ENCODE data around the gene SLC25A21.
"Not testable (repeated sequence)": the region's sequence is repeated elsewhere in the genome, so short reads cannot be mapped to it uniquely, and the experiment has no call there.

SLC25A21 gene

GRCh38 chr14:36935976-36936678, 236.3 kb downstream of the SLC25A21 start:
- no peak for DNase-seq

GRCh38 chr14:36934304-36934703, 238.1 kb downstream of the SLC25A21 start:
- DNase-seq = no peak

- no peak for DNase-seq
These were observed 240.6 kb downstream of the SLC25A21 start for GRCh38 chr14:36931791-36932190.

- no peak for DNase-seq
These were observed 244.0 kb downstream of the SLC25A21 start for GRCh38 chr14:36928432-36928831.

- no peak for DNase-seq
These were observed 247.3 kb downstream of the SLC25A21 start for GRCh38 chr14:36925094-36925493.

- DNase-seq = no peak
These were observed 255.7 kb downstream of the SLC25A21 start for GRCh38 chr14:36916668-36917067.

- DNase-seq = no peak
These were observed 257.3 kb downstream of the SLC25A21 start for GRCh38 chr14:36915081-36915480.

GRCh38 chr14:36910578-36910977, 261.8 kb downstream of the SLC25A21 start:
- no peak for DNase-seq

GRCh38 chr14:36905272-36905888, 267.0 kb downstream of the SLC25A21 start:
- no peak for DNase-seq

GRCh38 chr14:36901861-36902260, 270.5 kb downstream of the SLC25A21 start:
- DNase-seq = no peak

- no peak for DNase-seq
These were observed 271.6 kb downstream of the SLC25A21 start for GRCh38 chr14:36900846-36901245.

GRCh38 chr14:36896300-36896699, 276.1 kb downstream of the SLC25A21 start:
- not testable (repeated sequence) for DNase-seq

- DNase-seq = no peak
These were observed 288.4 kb downstream of the SLC25A21 start for GRCh38 chr14:36884049-36884448.

- no peak for DNase-seq
These were observed 292.1 kb downstream of the SLC25A21 start for GRCh38 chr14:36880276-36880675.

- no peak for DNase-seq
These were observed 292.8 kb downstream of the SLC25A21 start for GRCh38 chr14:36879558-36879957.

GRCh38 chr14:36874396-36875138, 297.8 kb downstream of the SLC25A21 start:
- no peak for DNase-seq

GRCh38 chr14:36870776-36871175, 301.6 kb downstream of the SLC25A21 start:
- DNase-seq = no peak

- no peak for DNase-seq
These were observed 303.3 kb downstream of the SLC25A21 start for GRCh38 chr14:36869125-36869524.

GRCh38 chr14:36866867-36867266, 305.5 kb downstream of the SLC25A21 start:
- DNase-seq = no peak

- no peak for DNase-seq
These were observed 309.1 kb downstream of the SLC25A21 start for GRCh38 chr14:36863271-36863670.

- DNase-seq = not testable (repeated sequence)
These were observed 310.2 kb downstream of the SLC25A21 start for GRCh38 chr14:36862237-36862636.

- no peak for DNase-seq
These were observed 311.6 kb downstream of the SLC25A21 start for GRCh38 chr14:36860831-36861230.

GRCh38 chr14:36859119-36859518, 313.3 kb downstream of the SLC25A21 start:
- no peak for DNase-seq

- no peak for DNase-seq
These were observed 314.5 kb downstream of the SLC25A21 start for GRCh38 chr14:36857842-36858445.

All from NCI-H524 treated with DMSO at 0.1 percent for 48 hours (cell line).